IPS-11a (cell line): ENCODE results near the gene SDHAF1.
"Not testable (repeated sequence)": the region's sequence is repeated elsewhere in the genome, so short reads cannot be mapped to it uniquely, and the experiment has no call there.

Experiments used
- H3K4me3 ChIP-seq: one replicate; pipeline ENCODE4 v1.5.1; 2013; ENCODE audit warnings: low read depth, low read length, control low read depth

SDHAF1 gene

DNA sequence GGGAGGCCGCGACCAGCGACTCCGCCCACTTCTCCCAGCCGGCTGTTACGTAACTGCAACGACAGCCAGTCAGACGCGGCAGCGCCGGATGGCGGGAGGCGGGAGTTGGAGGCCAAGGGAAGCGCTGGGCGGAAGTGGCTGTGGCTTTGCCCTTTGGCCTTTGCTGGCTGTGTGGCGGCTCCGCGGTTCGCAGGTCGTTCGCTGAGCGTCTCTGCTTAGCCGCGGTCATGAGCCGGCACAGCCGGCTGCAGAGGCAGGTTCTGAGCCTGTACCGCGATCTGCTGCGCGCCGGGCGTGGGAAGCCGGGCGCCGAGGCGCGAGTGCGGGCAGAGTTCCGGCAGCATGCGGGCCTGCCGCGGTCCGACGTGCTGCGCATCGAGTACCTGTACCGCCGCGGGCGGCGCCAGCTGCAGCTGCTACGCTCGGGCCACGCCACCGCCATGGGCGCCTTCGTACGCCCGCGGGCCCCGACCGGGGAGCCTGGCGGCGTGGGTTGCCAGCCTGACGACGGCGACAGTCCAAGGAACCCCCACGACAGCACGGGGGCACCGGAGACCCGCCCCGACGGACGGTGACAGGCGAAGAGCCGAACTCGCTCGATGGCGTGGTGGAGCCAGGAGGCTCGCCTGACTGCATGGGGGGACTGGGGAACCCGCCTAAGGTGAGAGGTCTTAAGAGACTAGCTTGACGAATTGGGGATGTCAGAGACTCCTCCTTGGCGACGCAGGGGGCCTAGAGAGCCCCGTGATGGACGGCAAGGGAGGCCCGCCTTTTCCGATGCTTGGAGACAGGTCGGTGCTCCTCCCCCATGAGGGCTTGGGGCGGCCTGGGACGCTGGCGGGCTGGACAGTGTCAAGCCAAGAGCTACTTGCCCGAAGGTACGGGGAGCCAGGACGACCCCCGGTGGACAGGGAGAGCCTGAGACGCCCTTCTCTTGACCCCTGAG lies at the start of gene SDHAF1:
SDHAF1 (plus strand) TSS at position 141 of the 946 bp plus-strand sequence; CDS start at position 228, 87 bp downstream.
- peak within 1 kb of the TSS; percentile 78 for H3K4me3 ChIP-seq

DNA sequence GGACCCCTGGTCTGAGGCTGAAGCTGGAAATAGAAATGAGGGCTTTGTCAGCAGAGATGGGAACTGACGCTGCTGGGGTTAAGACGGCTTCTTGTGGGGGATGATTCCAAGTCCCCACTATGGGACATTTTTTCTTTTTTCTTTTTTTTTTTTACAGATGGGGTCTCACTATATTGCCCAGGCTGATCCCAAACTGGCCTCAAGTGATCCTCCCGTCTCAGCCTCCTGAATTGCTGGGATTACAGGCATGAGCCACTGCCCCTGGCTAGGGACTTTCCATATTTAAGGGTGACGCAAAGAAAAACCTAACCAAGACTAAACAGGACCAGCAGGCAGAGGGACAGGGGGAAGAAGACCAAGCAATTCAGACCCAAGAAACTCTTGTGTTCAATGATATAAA lies 48.8 kb upstream of the SDHAF1 start:
- H3K4me3 ChIP-seq, result no peak overlapping the region

GRCh38 chr19:35949131-35949530 lies 45.9 kb upstream of the SDHAF1 start:
- no peak overlapping the region for H3K4me3 ChIP-seq

DNA sequence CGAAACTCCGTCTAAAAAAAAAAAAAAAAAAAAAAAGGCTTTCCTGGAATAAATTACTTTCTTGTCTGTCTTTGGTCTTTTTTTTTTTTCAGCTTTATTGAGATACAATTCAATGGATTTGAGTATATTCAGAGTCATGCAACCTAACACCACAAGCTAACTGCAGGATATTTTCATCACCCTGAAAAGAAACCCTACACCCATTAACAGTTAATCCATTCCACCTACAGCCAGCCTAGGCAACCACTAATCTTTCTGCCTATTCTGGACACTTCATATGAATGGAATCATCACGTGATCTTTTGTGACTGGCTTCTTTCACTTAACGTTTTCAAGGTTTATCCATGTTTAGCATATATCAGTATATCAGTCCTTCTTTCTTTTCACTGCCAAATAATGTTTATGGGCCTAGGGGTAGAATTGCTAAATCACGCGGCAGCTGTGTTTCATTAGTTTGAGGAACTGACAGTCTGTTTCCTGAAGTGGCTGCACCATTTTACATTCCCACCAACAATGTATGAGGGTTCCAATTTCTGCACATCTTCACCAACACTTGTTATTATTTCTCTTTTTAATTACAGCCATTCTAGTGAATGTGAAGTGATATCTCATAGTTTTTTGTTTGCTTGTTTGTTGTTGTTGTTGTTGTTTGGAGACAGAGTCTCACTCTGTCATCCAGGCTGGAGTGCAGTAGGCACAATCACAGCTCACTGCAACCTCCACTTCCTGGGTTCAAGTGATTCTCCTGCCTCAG lies 38.9 kb upstream of the SDHAF1 start:
- no peak overlapping the region for H3K4me3 ChIP-seq

DNA sequence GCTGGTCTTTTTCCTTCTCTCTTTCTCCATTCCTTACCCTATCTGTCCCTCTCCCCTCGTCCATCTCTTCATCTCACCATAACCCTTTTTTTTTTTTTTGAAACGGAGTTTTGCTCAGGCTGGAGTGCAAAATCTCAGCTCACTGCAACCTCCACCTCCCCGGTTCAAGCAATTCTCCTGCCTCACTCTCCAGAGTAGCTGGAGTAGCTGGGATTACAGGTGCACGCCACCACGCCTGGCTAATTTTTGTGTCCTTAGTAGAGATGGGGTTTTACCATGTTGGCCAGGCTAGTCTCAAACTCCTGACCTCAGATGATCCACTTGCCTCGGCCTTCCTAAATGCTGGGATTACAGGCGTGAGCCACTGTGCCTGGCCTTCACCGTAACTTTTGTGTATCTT lies 37.6 kb upstream of the SDHAF1 start:
- H3K4me3 ChIP-seq, result not testable (repeated sequence)

GRCh38 chr19:35958660-35959039 lies 36.3 kb upstream of the SDHAF1 start:
- H3K4me3 ChIP-seq, result no peak overlapping the region

DNA sequence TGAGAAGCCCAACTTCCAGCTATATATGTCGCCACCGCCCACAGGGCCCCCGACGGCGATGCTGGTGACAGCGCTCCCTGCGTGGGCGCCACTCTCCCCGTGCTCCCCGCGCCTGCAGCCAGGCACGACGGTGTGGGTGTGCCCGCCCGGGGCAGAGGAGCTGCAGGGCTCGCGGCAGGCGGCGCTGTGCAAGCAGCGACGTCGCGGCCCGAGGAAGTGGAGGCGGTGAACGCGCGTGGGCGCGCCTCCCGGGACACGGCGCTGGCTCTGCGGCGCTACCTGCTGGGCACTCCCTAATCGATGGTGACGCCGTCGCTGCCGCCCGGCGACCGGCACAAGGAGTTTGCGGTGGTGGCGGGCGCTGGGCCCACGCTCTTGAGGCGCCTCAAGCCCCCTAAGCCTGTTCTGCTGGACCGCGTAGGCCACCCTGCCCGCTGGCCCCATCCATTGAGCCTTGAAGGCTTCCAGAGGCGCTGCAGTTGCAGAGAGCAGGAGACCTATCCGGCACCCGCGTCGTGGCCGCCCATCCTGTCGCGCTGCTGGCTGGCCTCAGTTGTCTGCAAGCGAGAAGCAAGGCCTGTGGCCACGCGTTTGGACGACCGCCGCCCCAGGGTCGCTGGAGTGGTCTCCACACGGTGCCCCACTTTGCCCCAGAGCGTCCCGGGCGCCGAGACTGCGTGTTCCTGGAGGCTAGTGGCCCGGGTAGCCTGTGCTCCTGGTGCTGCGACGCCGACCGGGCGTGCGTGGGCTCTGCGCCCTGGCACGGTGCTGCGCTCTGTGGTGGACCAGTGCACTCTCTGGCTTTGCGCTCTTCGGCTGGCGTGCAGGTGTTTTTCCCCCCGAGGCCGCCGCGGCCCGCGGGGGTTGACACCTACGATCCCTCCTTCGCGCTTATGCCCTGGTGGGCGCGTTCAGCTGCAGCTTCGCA lies 35.7 kb upstream of the SDHAF1 start:
- no peak overlapping the region for H3K4me3 ChIP-seq

DNA sequence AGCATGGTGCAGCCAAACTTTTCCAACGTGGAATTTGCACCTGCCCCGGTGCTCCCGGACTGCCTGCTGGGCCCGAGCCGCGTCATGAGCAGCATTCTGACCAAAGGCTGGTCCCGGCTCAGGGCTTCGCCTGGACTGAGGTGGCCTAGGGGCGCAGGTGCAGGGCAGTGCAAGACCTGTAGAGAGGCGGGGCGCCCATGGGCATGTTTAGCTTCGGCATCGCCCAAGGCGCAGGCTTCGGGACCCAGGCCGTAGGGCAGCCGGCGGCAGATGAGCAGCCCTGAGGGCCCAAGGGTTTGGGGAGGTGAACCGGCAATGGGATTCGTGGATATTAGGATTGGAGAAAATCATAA lies 35.0 kb upstream of the SDHAF1 start:
- H3K4me3 ChIP-seq, result no peak overlapping the region

- no peak overlapping the region for H3K4me3 ChIP-seq
These were observed 34.5 kb upstream of the SDHAF1 start for GRCh38 chr19:35960432-35960972.

GRCh38 chr19:35963514-35963913 lies 31.5 kb upstream of the SDHAF1 start:
- H3K4me3 ChIP-seq, result no peak overlapping the region

DNA sequence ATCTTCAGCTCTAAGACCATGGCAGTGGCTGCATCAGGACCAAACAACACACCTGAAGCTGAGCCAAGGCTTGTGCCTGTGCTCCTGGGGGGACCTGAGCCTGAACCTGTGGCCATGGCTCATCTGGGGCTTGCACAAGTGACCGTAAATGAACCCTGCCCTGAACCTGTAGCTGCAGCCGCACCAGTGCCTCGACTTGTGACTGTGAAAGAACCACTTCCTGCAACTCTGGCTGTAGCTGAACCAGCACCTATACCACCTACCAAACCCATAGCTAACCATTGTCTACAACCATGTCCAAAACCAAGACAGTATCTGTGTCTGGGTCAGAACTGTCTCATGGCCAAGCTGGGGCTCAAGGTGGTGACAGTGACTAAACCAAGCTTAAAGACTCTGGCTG lies 28.2 kb upstream of the SDHAF1 start:
- H3K4me3 ChIP-seq, result no peak overlapping the region

GRCh38 chr19:35973487-35973886 lies 21.5 kb upstream of the SDHAF1 start:
- H3K4me3 ChIP-seq, result no peak overlapping the region

DNA sequence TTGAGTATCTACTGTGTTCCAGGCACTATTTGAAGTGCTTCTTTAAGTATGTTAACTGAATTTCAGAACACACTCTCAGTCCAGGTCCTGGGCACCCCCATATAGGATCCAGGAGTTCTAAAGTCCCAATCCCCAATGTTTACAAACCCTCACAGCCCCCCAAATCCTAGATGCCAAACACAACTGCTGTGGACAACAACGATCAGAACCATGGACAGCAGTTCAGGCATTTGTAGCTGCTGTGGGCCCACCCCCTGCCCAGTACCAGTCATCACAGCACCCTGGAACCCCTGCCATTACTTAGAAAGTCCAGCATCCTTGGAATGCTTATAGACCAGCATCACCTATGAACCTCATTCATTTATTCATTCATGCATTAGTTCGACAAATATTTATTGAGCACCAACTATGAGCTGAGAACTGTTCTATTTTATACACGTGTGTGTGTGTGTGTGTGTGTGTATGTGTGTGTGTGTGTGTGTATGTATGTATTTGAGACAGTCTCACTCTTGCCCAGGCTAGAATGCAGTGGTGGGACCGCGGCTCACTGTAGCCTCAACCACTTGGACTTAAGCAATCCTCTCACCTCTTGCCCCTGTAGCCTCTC lies 19.3 kb upstream of the SDHAF1 start:
- H3K4me3 ChIP-seq, result no peak overlapping the region

DNA sequence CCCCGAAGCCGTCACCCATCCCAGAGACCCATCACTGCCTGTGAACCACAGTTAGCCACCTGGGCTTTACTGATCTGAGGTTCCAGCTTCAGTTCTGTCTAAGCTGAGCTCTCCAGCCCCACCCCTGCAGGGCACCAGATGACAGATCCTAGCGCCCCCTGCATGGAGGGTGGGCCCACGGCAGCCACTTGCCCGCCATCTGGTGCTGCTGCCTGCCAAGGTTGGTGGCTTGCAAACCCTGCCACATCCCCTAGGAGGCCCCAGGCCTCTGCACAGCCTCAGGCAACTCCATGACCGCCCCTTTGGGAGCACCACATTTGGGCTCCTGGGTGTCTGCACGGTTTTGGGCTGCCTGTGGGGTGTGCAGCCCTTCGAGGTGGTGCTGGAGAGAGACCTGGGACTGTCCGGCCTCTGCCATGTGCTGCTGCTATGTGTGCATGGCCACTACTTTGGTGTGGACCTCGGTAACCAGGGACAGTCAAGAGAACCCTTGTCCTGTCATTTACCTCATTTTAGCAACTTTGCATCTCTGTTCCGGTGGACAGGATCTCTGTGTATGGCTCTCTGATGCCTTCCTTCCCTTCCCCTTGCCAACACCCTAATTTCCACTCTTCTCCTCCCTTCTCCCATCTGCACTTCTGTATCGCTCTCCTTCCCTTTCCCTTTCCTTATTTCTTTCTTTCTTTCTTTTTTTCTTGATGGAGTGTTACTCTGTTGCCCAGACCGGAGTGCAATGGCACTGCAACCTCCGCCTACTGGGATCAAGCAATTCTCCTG lies 17.4 kb upstream of the SDHAF1 start:
- H3K4me3 ChIP-seq, result no peak overlapping the region

DNA sequence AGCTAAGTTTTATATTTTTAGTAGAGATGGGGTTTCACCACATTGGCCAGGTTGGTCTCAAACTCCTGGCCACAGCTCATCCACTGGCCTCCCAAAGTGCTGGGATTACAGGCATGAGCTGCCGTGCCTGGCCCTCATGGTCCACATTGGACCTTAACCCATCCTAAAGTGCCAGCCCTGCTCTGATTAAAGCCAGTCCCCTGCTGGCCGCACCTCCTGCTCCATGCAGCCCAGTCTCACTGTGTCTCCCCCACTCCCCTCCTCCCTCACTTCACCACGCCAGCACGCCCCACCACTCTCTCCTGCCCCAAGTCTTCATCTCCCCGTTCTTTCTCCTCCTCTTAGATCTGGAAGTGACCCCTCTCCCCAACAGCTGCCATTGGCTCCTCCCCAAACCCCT lies 16.7 kb upstream of the SDHAF1 start:
- H3K4me3 ChIP-seq, result no peak overlapping the region

DNA sequence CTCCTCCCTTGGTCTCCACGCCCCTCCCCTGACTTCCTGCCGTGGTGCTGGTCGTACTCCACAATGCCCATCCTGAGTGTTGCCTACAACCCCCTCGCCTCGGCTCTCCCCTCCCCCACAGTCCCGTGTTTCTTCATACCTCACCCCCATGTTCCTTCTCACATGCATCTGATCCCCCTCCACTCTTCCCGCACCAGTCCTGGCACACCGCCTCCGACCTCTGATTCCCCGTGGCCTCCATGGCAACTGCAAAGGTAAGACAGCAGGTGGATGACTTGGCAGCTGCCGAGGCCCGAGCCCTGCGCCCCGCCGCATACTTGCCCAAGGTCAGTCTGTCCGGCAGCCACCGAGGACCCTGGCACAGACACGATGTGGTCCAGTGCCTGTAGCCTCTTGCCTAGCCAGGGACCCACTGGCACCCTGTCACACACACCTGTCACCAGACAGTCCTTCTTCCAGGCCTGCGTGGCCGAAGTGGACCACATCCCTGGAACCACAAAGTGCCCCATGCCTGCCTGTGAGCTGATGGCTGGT lies 16.1 kb upstream of the SDHAF1 start:
- no peak overlapping the region for H3K4me3 ChIP-seq

- not testable (repeated sequence) for H3K4me3 ChIP-seq
These were observed 14.0 kb upstream of the SDHAF1 start for GRCh38 chr19:35980997-35981396.

GRCh38 chr19:35983177-35983576 lies 11.8 kb upstream of the SDHAF1 start:
- H3K4me3 ChIP-seq, result no peak overlapping the region

GRCh38 chr19:35986111-35986510 lies 8.9 kb upstream of the SDHAF1 start:
- H3K4me3 ChIP-seq, result no peak overlapping the region
